Erythroblast (primary cell): ENCODE data around the gene RYR2.

Experiments used
- GATA1 ChIP-seq: IDR thresholded peaks from 2 replicates; pipeline ENCODE4 v1.6.1; 2011; ENCODE audit warnings: low read depth, mild to moderate bottlenecking, control low read depth, low read length, moderate library complexity
- POLR2A ChIP-seq: IDR thresholded peaks from 2 replicates; pipeline ENCODE4 v1.6.1; 2011; ENCODE audit warnings: mild to moderate bottlenecking, low read length

DNA sequence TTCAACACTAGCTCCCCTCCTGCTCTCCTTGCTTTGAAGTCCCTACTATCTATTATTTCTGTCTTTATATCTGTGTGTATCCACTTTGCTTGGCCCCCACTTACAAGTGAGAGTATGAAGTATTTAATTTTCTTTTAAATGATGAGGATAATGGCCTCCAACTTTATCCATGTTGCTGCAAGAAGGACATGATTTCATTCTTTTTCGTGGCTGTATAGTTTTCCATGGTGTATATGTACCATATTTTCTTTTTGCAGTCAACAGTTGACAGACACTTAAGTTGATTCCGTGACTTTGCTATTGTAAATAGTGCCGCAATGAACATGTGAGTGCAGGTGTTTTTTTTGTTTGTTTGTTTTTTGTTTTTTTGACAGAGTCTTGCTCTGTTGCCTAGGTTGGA lies 483.1 kb downstream of the RYR2 start:
- TF ChIP-seq POLR2A (no peak), GATA1 (no peak)
